SK-N-SH (cell line): Measurements from ENCODE around the gene PRX.

Experiments
- CHD2 ChIP-seq: fragments of 150-350 bp; IDR thresholded peaks from 2 replicates; pipeline ENCODE4 v1.6.1; 2018; ENCODE audit warnings: low read length; ENCODE audit not compliant: partially characterized antibody
- CTCF ChIP-seq: fragments of 200-600 bp; sonication (generic); IDR thresholded peaks from 2 replicates; pipeline ENCODE4 v1.6.1; 2017; ENCODE audit warnings: antibody characterized with exemption, mild to moderate bottlenecking, moderate library complexity
- JUND ChIP-seq: IDR thresholded peaks from 2 replicates; pipeline ENCODE4 v1.4.0; 2012
- MAX ChIP-seq: IDR thresholded peaks from 2 replicates; pipeline ENCODE4 v1.4.0; 2012; ENCODE audit warnings: low read depth
- NRF1 ChIP-seq: IDR thresholded peaks from 2 replicates; pipeline ENCODE4 v1.6.1; 2012; ENCODE audit warnings: low read depth, mild to moderate bottlenecking, low read length
- POLR2AphosphoS5 ChIP-seq: IDR thresholded peaks from 2 replicates; pipeline ENCODE4 v1.6.1; 2012; ENCODE audit warnings: low read depth, low read length
- RAD21 ChIP-seq: IDR thresholded peaks from 2 replicates; pipeline ENCODE4 v1.6.1; 2012; ENCODE audit warnings: mild to moderate bottlenecking, low read length
- SMC3 ChIP-seq: IDR thresholded peaks from 2 replicates; pipeline ENCODE4 v1.6.1; 2012; ENCODE audit warnings: low read depth, low read length, improper control_type of control experiment
- USF2 ChIP-seq: fragments of 150-350 bp; IDR thresholded peaks from 2 replicates; pipeline ENCODE4 v1.6.1; 2017; ENCODE audit warnings: antibody characterized with exemption, low read length, low read depth, borderline replicate concordance

GRCh38 chr19:40387155-40387554 is 26.0 kb downstream of the PRX start:
- TF ChIP-seq CTCF (no peak), JUND (no peak), NRF1 (no peak), SMC3 (no peak), USF2 (no peak), MAX (no peak), POLR2AphosphoS5 (no peak), RAD21 (no peak), CHD2 (no peak)
